HG03196 (cell line): Measurements from ENCODE around the gene IQCK.

Experiments
- ATAC-seq: cut with Tn5 transposase; IDR thresholded peaks from one replicate; pipeline ENCODE4 v1.9.1; 2021; ENCODE audit not compliant: unreplicated experiment

IQCK gene

DNA sequence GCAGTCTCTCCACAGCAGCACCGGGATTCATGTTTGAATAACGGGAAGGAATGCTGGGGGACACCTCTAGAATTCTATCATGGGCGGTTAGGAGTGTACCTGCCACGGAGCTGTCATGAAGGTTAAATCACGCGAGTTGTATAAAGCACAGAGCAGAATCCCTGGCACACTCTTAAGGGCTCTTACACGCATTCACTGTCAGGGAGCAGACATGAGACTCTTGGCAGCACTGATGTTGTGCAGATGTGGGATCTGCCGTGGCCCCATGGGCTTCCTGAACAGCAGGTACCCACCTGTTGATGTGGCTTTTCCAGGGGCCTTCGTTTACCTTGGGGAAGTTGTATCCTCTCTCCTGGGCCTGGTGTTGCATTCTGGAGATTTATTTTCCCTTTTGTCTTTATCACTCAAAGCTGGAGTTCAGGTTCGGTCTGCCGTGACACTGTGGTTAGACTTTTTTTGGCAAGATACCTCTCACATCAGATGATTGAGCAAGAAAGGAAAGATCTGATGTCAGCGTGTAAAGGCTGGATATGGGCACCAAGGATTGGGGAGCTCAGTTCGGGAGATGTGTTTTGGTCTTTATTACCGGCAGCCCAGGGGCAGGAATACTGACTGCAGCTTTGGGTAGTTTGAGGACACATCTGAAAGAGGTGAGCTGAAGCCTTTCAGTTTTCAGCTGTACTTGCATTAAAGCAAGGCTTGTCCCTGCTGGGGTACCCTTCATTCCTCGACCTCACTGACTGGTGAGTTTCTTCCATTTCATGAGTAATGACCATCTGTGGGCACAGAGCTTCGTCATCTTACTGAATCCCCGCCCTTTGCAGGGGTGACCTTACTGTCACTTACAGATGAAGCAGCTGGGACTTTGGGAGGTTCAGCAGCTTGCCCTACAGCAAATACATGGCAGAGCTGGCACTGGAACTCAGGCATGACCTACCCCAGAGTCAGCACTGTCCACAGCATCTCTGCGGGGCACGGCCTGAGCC is 19.3 kb upstream of the IQCK start:
- ATAC-seq: no peak

DNA sequence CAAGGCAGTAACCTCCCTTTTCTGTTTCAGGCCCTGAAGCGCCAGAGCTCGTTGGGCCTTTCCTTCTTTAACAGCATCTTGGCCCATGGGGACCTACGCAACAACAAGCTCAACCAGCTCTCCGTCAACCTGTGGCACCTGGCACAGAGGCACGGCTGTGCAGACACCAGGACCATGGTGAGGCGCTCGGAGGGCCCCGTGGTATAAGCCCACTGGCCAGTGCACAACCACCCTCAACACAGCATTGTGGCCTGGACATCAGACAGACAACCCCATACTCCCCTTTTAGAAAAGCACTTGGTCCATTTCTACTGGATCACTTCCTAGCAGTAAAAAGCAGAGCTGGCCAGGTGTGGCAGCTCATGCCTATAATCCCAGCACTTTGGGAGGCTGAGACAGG is 18.6 kb upstream of the IQCK start:
- no peak for ATAC-seq

DNA sequence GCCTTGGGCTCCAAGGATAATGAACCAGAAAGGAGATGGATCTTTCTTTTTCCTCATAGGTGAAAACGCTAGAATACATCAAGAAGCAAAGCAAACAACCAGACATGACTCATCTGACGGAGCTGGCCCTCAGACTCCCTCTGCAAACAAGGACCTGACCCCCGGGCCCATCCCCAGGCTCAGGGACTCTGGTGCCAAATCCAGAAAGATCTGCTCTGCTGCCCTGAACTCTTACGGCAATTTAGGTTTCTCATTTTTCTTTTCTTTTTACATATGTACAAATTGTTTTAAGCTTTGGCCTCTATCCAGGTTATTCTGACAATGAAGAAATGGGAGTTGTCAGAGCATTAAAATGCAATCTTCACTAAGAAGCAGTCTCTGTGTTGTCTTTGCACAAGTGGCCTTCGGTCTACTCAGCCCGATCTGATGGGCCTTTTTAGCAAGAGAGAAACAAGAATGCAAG is 17.7 kb upstream of the IQCK start:
- ATAC-seq: no peak

DNA sequence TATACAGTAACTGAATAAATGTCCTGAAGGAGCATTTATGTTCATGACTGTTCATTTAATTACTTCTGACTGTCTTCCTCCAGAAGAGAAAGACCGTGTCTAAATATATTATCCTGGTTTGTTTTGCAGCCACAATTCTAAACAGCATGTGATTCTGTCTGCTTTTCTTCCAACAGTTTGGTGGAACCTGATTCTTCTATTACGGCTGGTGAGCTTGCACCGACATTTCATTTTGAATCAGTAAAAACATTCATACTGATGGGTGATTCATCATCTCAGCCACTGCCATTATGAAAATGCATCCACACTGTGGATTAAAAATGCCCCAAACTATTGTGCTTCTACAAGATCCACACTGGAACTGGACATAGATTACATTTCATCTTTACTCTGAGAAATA is 17.0 kb upstream of the IQCK start:
- ATAC-seq: no peak

DNA sequence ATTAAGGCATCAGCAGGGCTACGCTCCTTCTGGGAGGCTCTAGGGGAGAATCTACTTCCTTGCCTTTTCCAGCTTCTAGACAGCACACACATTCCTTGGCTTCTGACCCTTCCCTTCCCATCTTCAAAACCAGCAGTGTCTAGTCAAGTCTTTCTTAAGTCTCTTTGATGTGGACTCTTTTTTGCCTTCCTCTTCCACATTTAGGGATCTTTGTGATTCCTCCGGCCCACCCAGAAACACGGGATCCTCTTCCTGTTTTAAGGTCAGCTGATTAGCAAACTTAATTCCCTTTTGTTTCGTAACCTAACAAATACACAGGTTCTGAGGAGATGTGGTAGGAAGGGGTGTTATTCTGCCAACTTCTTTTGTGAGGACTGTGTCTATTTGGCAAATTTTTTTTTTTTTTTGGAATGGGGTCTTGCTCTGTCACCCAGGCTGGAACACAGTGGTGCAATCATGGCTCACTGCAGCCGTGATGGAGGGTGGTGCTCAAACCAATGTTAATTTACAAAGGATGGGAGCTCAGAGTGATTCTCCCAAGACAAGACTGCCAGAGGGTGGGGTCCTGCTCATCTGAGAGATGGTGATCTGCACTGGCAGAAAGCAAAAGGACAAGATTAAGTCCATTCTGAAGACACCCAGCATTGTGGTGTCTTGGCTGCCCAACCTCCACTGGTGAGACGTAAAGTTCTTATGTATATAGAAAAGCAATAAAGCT is 14.7 kb upstream of the IQCK start:
- ATAC-seq: no peak

DNA sequence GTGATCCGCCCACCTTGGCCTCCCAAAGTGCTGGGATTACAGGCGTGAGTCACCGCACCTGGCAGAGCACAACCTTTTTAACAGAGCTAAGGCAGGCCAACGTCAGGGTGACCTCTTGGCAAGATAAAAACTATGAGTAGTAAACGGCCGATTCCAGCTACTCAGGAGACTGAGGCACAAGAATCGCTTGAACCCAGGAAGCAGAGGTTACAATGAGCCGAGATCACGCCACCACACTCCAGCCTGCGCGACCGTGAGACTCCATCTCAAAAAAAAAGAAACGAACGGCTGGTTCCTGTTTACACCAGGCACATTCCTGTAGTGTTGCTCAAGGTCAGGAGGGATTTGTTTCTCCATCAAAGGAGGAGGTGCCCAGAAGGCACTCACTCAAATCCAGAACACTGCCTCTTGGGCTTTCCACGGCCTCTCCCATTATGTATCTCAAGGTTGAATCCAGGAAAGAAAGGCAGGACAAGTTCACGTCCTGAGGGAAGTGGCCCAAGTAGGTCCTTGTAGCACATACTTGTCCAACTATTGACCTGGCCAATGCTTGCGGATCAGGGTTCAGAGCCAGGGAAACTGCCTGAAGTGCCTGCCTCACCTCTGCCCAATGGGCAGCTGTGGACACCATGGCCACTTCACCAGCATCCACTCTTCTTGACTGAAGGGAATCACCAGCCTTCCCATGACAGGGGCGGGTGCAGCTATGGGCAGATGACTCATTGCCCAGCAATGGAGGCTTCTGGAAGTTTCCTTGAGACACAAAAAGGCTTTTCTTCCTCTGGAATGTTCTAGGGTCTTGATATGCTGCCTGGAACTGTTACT is 13.5 kb upstream of the IQCK start:
- no peak for ATAC-seq

DNA sequence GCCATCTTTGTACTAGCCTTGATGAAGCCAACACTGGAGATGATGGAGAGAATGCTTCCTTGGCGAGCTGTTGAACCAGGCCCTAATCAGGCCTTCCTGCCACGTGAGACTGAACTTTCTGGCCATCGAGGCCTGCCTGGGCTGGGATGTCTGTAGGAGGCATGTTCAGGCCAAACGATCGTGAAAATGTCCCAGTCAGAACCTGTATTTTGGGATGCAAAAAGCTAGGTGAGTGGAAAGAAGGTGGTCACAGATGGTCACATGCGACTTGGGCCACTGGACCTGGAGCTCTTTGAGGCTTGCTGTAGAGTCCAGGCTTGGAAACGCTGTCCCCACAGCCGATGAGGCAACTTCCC is 12.9 kb upstream of the IQCK start:
- no peak for ATAC-seq

DNA sequence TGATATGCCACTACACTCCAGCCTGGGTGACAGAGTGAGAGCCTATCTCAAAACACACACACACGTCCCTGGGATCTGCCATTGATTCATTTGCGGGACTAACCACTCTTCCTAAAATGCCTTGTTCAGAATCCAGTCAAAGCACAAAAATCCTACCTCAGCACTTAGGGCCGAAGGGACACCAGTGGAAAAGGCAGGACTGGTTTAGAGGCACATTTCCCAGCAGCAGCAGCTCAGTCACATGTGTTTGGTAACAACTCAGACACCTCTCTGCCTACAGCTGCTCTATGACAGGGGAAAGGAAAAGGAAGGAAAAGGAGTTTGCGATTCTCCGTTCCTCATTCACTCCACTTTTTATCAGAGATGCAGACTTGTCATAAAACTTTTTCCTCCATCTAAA is 12.2 kb upstream of the IQCK start:
- no peak for ATAC-seq

DNA sequence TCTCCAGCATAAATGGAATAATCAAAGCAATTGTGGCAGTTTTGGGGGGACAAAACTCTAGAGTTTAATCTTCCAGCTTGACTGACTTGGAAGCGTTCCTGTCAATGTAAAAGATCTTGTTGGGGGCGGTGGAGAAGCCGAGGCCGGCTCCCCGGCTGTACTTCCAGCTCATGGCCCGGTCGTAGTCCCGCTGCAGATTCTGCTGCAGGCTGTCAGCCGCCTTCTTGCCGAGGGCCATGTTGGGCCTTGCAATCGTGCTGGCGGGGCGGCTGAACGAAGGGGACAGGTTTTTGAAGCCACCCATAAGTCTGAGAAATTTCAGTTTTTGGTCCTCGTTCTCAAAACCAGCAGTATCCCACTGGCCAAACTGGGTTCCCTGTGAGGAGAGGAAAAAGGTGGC is 11.2 kb upstream of the IQCK start:
- no peak for ATAC-seq

DNA sequence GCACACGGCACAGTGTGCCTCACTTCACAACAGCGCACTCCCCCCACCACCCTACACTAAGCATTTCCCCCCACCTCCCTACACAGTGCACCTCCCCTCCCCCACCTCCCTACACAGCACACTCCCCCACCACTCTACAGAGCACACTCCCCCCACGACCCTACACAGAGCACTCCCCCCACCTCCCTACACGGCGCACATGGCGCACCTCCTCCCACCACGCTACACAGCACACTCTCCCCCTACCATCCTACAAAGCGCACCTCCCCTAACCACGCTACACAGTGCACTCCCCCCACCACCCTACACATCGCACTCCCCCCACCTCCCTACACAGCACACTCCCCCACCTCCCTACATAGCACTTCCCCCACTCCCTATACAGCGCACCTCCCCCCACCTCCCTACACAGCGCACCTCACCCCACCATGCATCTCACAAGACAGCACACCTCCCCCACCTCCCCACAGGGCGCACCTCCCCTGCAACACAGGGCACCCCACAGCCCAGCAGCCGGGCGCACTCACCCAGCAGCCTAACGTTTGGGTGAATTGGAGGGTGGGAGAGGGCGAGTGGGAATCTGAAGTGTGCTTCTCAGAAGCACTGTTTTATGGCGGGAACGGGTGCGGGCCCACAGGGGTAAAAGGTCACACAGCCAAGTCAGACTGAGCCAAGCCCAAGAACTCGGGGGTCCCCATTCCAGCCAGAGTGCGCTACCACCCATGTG is 10.3 kb upstream of the IQCK start:
- no peak for ATAC-seq

DNA sequence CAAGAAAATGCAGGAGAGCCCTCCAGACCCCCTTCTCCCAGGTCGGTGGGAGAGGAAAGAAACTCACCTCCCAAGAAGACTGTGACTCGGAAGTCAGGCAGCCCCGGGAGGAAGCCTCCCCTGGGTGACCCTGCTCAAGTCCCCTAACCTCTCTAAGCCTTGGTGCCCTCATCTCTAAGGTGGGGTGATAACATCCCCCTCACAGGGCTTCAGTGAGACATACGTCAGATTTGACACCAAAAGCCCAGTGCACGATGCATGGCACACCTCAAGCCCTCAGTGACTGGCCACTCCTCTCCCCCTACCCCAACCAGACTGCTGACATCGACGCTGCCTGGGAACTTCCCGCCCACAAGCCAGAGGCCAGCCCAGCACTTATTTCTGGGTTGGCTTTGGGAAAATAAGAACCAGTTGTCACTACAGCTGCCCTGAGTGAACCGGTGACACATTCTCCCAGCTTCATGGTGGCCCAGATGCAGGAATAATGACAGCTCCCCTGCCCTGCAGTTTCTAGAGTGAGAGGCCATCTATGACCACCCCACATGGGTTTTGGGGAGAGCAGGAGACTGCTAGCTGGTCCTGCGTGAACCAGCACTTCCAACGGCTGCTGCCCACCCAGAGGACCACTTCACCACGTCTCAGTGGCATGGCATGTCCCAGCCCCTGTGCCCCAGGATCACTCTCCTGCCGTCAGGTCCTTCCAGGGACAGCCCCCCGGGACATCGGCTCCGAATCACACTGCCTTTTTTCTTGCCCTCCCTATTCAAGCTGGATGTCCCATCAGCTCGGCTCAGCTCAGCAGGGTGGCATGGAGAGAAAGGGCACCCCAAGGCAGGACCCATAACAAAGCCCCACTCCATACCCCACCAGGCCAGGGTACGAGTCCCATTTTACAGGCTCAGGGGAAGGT is 9.5 kb upstream of the IQCK start:
- ATAC-seq: no peak

DNA sequence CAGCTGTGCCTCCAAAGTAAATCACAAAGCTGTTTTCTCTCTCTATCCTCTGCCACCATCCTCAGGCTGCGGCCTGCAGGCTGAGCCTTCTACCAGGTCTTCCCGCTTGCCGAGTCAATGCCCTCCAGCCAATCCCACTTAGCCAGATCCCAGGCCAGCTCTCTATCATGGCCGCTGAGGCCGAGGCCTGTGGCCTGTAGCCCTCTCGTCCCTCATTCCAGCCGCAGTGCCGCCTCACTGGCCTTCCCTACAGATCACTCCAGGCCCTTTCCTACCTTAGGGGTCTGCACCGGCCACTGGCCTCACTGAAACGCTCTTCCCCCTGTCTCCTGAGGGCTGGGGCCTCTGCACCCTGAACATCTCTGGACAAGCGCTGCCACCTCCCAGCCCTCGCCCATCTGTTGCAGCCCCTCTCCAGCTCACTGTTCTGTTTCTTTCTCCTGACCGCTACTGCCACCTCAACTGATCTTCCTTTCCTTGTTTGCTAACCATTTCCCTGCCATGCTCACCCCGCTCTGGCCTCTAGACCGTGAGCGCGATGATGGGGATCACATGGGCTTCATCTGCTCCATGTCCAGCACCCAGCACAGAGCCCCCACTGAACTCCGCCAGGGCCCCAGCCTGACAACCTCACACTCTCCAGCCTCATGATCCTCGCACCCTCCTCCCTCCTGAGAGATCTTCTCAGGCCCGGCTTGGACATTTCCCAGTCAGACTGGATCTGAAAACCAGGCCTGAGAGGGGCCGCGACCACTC is 8.5 kb upstream of the IQCK start:
- no peak for ATAC-seq

DNA sequence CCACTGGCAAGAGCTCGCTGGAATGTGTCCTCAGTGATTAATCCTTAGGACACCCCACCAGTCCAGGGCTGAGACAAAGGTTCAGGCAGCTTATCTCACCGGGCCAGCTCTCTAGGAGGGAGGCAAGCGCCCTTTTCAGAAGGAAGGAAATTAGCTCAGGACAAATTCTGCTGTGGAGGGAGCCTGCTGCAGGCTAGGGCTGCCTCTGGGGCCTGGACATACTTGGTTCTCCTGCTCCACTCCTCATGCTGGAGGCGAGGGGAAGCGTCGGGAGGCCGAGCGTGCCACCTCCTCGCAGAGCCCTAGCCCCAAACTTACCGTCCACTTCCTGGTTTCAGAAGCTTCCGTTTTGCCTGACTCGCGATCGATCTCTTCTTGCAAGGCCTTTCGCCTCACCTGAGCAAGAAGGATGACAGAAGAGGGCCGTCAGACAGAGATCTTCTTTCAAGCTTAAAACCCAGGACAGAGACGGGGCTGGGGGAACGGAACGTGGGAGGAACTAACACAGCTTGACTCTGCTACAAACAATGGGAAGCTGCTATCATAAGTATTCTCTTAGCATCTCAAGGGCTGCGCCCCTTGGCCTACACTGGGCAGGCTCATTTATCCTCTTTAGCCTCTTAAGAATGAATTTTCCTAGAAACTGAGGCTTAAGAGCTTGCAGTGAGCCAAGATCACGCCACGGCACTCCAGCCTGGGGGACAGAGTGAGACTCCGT is 7.7 kb upstream of the IQCK start:
- no peak for ATAC-seq

DNA sequence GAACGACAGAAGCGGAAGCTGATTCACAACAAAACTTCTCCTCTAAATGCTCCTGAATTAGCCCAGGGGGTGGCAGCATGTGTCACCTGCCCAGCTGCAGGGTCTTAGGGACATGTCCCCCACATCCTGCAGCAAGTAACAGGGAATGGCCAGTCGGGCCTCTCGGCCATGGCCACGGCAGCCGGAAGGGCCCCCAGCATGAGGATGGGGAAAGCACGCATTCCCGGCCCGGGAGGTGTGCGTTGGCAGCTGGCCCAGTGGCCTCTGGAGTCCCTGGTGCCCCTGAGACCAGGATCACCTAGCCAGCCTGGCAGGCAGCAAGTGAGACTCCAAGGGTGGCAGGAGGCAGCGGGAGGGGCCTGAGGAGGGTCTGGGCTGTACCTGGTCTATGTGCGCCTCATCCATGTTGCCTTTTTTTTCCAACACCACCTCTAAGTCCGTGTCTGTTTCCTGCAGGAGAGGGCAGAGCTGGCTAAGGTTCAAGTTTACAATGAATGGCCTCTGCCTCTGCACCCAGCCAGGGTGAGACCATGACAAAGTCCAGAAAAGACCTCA is 7.0 kb upstream of the IQCK start:
- no peak for ATAC-seq

DNA sequence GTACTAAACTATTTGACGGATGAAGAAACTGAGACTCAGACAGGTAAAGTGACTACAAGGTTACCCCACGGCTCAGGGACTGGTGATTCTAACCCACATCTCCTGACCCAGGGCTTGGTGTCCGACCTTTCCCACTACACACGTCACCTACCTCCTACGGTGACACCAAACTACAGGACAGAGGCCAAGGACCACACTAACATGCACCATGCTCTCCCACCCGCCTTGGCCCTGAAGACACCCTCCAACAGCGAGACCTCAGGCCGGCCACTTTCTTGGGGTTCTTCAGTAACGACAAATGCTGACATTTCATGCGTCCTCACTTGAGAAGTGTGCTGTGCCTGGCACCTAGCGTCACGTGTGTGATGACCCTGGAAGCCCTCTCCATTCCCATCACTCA is 6.4 kb upstream of the IQCK start:
- no peak for ATAC-seq

DNA sequence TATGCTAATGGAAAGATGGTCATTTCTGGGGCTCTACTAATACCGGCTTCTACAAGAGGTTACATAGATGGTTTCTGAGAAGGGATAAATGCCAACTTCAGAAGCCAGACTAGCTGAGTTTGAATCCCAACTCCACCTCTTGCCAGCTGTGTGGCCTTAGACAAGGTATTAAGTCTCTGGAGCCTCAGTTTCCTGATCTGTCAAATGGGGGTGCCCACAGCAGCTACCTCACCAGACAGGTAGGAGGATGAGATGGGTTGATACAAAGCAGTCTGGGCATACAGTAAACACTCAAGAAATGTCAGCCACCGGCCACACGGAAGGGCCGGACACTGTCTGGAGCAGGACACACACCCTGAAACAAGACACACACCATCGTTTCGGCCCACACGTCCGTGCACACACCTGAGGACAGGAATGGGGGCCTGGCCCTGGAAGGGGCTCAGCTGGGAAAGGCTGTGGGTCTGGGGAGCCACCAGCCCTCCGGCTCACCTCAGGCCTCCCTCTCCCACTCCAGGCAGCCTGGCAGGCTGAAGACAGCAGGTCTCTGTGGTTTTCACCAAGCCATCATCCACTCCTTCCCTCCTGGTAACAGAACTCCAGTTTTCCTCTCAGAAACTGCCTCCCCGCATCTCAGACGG is 5.5 kb upstream of the IQCK start:
- ATAC-seq: no peak

DNA sequence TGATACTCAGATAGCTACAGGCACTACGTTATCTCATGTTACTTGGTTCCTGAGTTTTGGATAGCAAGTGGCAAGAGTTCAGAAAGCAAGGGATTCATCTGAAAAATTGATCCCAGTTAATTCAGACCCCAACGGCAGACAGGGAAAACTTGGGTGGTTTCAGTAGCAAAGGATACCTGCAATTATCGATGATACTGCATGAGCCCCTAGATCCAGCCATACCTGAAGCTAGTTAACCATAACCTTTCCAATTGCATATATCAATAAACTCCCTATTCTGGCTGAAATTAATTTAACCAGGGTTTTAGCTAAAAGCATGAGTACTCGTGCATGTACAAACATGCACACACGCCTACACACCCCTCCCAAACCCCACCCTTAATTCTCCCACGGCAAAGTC is 4.4 kb upstream of the IQCK start:
- no peak for ATAC-seq

DNA sequence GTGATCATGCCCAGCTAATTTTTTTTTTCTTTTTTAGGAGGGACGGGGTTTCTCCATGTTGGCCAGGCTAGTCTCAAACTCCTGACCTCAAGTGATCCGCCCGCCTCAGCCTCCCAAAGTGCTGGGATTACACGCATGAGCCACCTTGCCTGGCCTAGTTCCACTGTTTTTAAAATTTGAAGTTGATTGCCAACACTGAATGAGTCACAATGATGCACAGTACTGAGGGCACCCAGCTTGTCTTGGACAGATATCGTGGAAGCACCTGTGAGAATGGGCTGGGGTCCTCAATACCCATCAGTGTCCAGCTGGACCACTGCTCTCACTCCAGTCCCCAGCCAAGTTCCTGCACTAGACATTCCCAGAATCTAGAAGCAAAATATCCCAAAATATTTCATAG is 2.5 kb upstream of the IQCK start:
- ATAC-seq: no peak
